HepG2 (cell line): ENCODE measurements around the gene CDC6. TPM values are rescaled to one million over a fixed set of nuclear protein-coding genes. Genes with fewer than 3 reads are reported as not detected.

ENCODE experiments used
- FOXK2 ChIP-seq: fragments of 450-650 bp; IDR thresholded peaks from 2 replicates; pipeline ENCODE4 v1.6.1; 2016
- HNF4A ChIP-seq: sonication (generic); formaldehyde crosslinking; IDR thresholded peaks from 2 replicates; pipeline ENCODE4 v1.4.0; 2020; ENCODE audit warnings: missing genetic modification reagents
- HOMEZ ChIP-seq: IDR thresholded peaks from 2 replicates; pipeline ENCODE4 v1.6.1; 2016; ENCODE audit warnings: low read depth
- KLF6 ChIP-seq: IDR thresholded peaks from 2 replicates; pipeline ENCODE4 v1.8.0; 2016; ENCODE audit warnings: missing biosample characterization, missing genetic modification reagents
- NCOA2 ChIP-seq: sonication (generic); formaldehyde crosslinking; IDR thresholded peaks from 2 replicates; pipeline ENCODE4 v1.8.0; 2022; ENCODE audit warnings: inconsistent platforms
- NFRKB ChIP-seq: fragments of 450-650 bp; IDR thresholded peaks from 2 replicates; pipeline ENCODE4 v1.6.1; 2017
- REST ChIP-seq, 2 experiments: IDR thresholded peaks; 2 replicates each; pipeline ENCODE4 v1.6.1; 2011 to 2012; ENCODE audit warnings: low read length in 2 of 2, borderline replicate concordance in 1 of 2, low read depth in 1 of 2, mild to moderate bottlenecking in 1 of 2, moderate library complexity in 1 of 2
- RFX3 ChIP-seq: IDR thresholded peaks from 2 replicates; pipeline ENCODE4 v1.6.1; 2016; ENCODE audit warnings: missing biosample characterization, missing genetic modification reagents
- RXRB ChIP-seq: IDR thresholded peaks from 2 replicates; pipeline ENCODE4 v1.6.1; 2016; ENCODE audit warnings: borderline replicate concordance, missing genetic modification reagents, missing compliant biosample characterization
- SRF ChIP-seq: IDR thresholded peaks from 2 replicates; pipeline ENCODE4 v1.6.1; 2011; ENCODE audit warnings: mild to moderate bottlenecking, low read depth, low read length, moderate library complexity
- SSRP1 ChIP-seq: IDR thresholded peaks from 2 replicates; pipeline ENCODE4 v1.6.1; 2016; ENCODE audit warnings: control low read depth
- THAP9 ChIP-seq: sonication (generic); formaldehyde crosslinking; IDR thresholded peaks from 2 replicates; pipeline ENCODE4; 2020; ENCODE audit warnings: missing genetic modification reagents, mild to moderate bottlenecking, borderline replicate concordance
- ZNF12 ChIP-seq: sonication (generic); formaldehyde crosslinking; IDR thresholded peaks from 2 replicates; pipeline ENCODE4 v1.5.0; 2020; ENCODE audit warnings: missing genetic modification reagents
- ZNF234 ChIP-seq: sonication (generic); formaldehyde crosslinking; conservative IDR thresholded peaks from 2 replicates; pipeline ENCODE4 v1.5.1; 2020; ENCODE audit warnings: mild to moderate bottlenecking, missing genetic modification reagents
- ZNF503 ChIP-seq: sonication (generic); formaldehyde crosslinking; IDR thresholded peaks from 2 replicates; pipeline ENCODE4 v1.4.0; 2020; ENCODE audit warnings: missing genetic modification reagents
- ZNF800 ChIP-seq: sonication (generic); formaldehyde crosslinking; IDR thresholded peaks from 2 replicates; pipeline ENCODE4 v1.4.0; 2020; ENCODE audit warnings: missing genetic modification reagents
- ZSCAN12 ChIP-seq: sonication (generic); formaldehyde crosslinking; IDR thresholded peaks from 2 replicates; pipeline ENCODE4 v1.9.0; 2021; ENCODE audit warnings: mild to moderate bottlenecking, missing genetic modification reagents
- polyA plus RNA-seq, 8 experiments: library from polyadenylated mRNA; depleted of rRNA in 3 of 8; stranded (reverse) in 7 of 8; unstranded in 1 of 8; fragments of >200 nt; fragmentation: Illumina TruSeq in 4 of 8; extraction: Trizol in 4 of 8; gene quantifications; 2 replicates each; pipeline versions ENCODE4 v1.2.1 to v1.2.3, GENCODE V29; 2011 to 2016; ENCODE audit warnings: low read depth in 4 of 8, missing spikeins in 1 of 8, mixed read lengths in 1 of 8; ENCODE audit not compliant: insufficient read depth in 1 of 8
- total RNA-seq, 5 experiments: library from RNA; depleted of rRNA; stranded (reverse); fragments of >200 nt; fragmentation: Illumina TruSeq; extraction: Trizol; gene quantifications; 2 replicates each; pipeline ENCODE4 v1.2.3, GENCODE V29; 2016; ENCODE audit warnings: low read depth in 1 of 5

The CDC6 gene
- total and polyA plus RNA-seq, 2 of the 13 experiments (the other 11 are each of a cell fraction or from before 2014, with no cell fraction given) = 17.4 to 114 TPM

GRCh38 chr17:40352779-40353394, 65.2 kb downstream of the CDC6 start (continued):
- TF ChIP-seq THAP9 (CRISPR knock-in tag) = 0 out of 2 replicates have a peak, but pooled peaks have one; percentile 20
- TF ChIP-seq REST (IDR thresholded peaks at IDR 0.05; ENCODE audit: borderline replicate concordance in 1 of 2, low read depth in 1 of 2, low read length in 2 of 2) = peak in 1 of 2 experiments; percentile 60; a peak in 1 of 4 replicates
- peak; percentile 91 for TF ChIP-seq NCOA2 (CRISPR knock-in tag)
- peak; percentile 99 for TF ChIP-seq SSRP1
- TF ChIP-seq RXRB (CRISPR knock-in tag) = peak; percentile 97
- TF ChIP-seq KLF6 (CRISPR knock-in tag) = peak; percentile 91; the same call in 1 of the 2 replicates
- no peak for TF ChIP-seq ZNF800 (CRISPR knock-in tag)
- no peak for TF ChIP-seq ZNF234
- TF ChIP-seq HNF4A (CRISPR knock-in tag) = peak; percentile 87
- no peak for TF ChIP-seq RFX3 (CRISPR knock-in tag)
- TF ChIP-seq NFRKB = no peak
- peak; percentile 69 for TF ChIP-seq HOMEZ (CRISPR knock-in tag)
- TF ChIP-seq ZNF503 = peak; percentile 61; the same call in 1 of the 2 replicates
- peak; percentile 77; the same call in 1 of the 2 replicates for TF ChIP-seq ZNF12 (CRISPR knock-in tag)
- no peak for TF ChIP-seq ZSCAN12 (CRISPR knock-in tag)
- TF ChIP-seq FOXK2 = no peak
- no peak for TF ChIP-seq SRF
